ENCODE data around the gene TRPC4AP. TPM values are rescaled to one million over a fixed set of nuclear protein-coding genes. Genes with fewer than 3 reads are reported as not detected.
A peak's percentile ranks its signal among the peaks of the same experiment; 100 is the strongest.

TRPC4AP gene
- total and polyA plus RNA-seq, 12 donors: 26.2 to 46.4 (median 38.0) TPM

- DNase-seq (no peak), ATAC-seq (peak in 4 of 8 donors; percentile 17 to 61 (median 37))
- peaks cover 0 to 99% (median 71%) of the 10 kb centered on the region in 9 donors for H3K36me3 ChIP-seq
- 68 to 76% methylated on average over 22 of the region's 22 CpGs for WGBS, 2 donors
- H3K27ac ChIP-seq: peak overlapping the region in 7 of 10 donors; percentile 3 to 65 (median 44)
- H3K4me1 ChIP-seq: peaks cover 0 to 63% (median 2%) of the 10 kb centered on the region in 9 donors
- no peak for TF ChIP-seq CTCF (IDR thresholded peaks at IDR 0.05)
- intact Hi-C loops (cut with DNase I): no loop called here
- no peaks in the 10 kb centered on the region for H3K27me3 ChIP-seq
- H3K9me3 ChIP-seq: no peaks in the 10 kb centered on the region
- no peak overlapping the region for H3K4me3 ChIP-seq
Observed at GRCh38 chr20:34993941-34994508, 98.6 kb downstream of the TRPC4AP start.

GRCh38 chr20:34992751-34993417 is 99.7 kb downstream of the TRPC4AP start:
- peaks cover 0 to 73% (median 8%) of the 10 kb centered on the region in 9 donors for H3K4me1 ChIP-seq
- DNase-seq: no peak
- intact Hi-C loops (cut with DNase I): no loop called here
- TF ChIP-seq CTCF (IDR thresholded peaks at IDR 0.05): no peak
- H3K27ac ChIP-seq: peak overlapping the region in 6 of 10 donors; percentile 10 to 65 (median 42)
- no peaks in the 10 kb centered on the region for H3K9me3 ChIP-seq
- H3K36me3 ChIP-seq: peaks cover 0 to 95% (median 59%) of the 10 kb centered on the region in 9 donors
- H3K4me3 ChIP-seq: no peak overlapping the region
- peak in 4 of 8 donors; percentile 3 to 15 (median 8) for ATAC-seq
- no peaks in the 10 kb centered on the region for H3K27me3 ChIP-seq
- 72 to 76% methylated on average over 20 of the region's 20 CpGs for WGBS, 2 donors

- TF ChIP-seq CTCF (IDR thresholded peaks at IDR 0.05): no peak
- intact Hi-C loops (cut with DNase I): no loop called here
- no peaks in the 10 kb centered on the region for H3K27me3 ChIP-seq
- peaks cover 0 to 78% (median 25%) of the 10 kb centered on the region in 9 donors for H3K4me1 ChIP-seq
- ATAC-seq (no peak), DNase-seq (no peak)
- WGBS, 2 donors: 72 to 78% methylated on average over 18 of the region's 18 CpGs
- no peak overlapping the region for H3K4me3 ChIP-seq
- peaks cover 0 to 85% (median 40%) of the 10 kb centered on the region in 9 donors for H3K36me3 ChIP-seq
- H3K27ac ChIP-seq: peak overlapping the region in 3 of 10 donors; percentile 6 to 44 (median 34)
- H3K9me3 ChIP-seq: no peaks in the 10 kb centered on the region
Observed at GRCh38 chr20:34990661-34991214, 101.9 kb downstream of the TRPC4AP start.

GRCh38 chr20:34990231-34990630 is 102.4 kb downstream of the TRPC4AP start:
- H3K4me1 ChIP-seq: peaks cover 0 to 83% (median 27%) of the 10 kb centered on the region in 9 donors
- peaks cover 0 to 82% (median 35%) of the 10 kb centered on the region in 9 donors for H3K36me3 ChIP-seq
- H3K9me3 ChIP-seq: no peaks in the 10 kb centered on the region
- H3K27ac ChIP-seq: peak overlapping the region in 1 of 10 donors; percentile 44
- DNase-seq: no peak
- no peaks in the 10 kb centered on the region for H3K27me3 ChIP-seq
- TF ChIP-seq CTCF (IDR thresholded peaks at IDR 0.05): no peak
- intact Hi-C loops (cut with DNase I): no loop called here
- no peak overlapping the region for H3K4me3 ChIP-seq
- no peak for ATAC-seq
- 63 to 75% methylated on average over 11 of the region's 11 CpGs for WGBS, 2 donors
